Measurements from ENCODE around the gene ALG1.

DNA sequence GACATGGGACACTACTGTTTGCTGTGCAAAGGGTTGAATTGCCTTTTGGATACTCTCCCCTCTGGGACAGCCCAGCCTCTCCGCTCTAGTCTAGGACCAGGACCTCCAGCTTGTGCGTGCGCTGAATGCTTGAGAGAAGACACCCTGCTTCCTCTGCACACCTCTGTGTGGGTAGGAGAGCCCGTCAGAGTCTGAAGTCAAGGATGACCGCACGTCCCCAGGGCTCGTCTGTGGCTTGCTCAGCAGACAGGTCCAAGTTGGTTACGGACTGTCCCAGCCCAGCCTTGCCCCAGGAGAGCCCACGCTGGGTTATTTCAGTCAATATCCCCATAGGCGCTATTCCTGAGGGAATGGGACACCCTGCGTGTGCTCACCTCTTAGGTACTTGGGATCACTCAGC is 9.6 kb upstream of the ALG1 start:
- TF ChIP-seq, protein P1, sequence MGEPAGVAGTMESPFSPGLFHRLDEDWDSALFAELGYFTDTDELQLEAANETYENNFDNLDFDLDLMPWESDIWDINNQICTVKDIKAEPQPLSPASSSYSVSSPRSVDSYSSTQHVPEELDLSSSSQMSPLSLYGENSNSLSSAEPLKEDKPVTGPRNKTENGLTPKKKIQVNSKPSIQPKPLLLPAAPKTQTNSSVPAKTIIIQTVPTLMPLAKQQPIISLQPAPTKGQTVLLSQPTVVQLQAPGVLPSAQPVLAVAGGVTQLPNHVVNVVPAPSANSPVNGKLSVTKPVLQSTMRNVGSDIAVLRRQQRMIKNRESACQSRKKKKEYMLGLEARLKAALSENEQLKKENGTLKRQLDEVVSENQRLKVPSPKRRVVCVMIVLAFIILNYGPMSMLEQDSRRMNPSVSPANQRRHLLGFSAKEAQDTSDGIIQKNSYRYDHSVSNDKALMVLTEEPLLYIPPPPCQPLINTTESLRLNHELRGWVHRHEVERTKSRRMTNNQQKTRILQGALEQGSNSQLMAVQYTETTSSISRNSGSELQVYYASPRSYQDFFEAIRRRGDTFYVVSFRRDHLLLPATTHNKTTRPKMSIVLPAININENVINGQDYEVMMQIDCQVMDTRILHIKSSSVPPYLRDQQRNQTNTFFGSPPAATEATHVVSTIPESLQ (CRISPR knock-in tag; IDR thresholded peaks at IDR 0.05), result no peak
- TF ChIP-seq NFATC4 (CRISPR knock-in tag; IDR thresholded peaks at IDR 0.05) (no peak), TCF7 (CRISPR knock-in tag; IDR thresholded peaks at IDR 0.05; ENCODE audit: low read depth) (no peak), ZNF317 (CRISPR knock-in tag; IDR thresholded peaks at IDR 0.05; ENCODE audit: borderline replicate concordance, low read depth) (no peak), FOXK1 (CRISPR knock-in tag; IDR thresholded peaks at IDR 0.05) (no peak), SOX15 (CRISPR knock-in tag; IDR thresholded peaks at IDR 0.05) (no peak), TP53 (CRISPR knock-in tag; IDR thresholded peaks at IDR 0.05) (no peak)
- TF ChIP-seq, protein P2, sequence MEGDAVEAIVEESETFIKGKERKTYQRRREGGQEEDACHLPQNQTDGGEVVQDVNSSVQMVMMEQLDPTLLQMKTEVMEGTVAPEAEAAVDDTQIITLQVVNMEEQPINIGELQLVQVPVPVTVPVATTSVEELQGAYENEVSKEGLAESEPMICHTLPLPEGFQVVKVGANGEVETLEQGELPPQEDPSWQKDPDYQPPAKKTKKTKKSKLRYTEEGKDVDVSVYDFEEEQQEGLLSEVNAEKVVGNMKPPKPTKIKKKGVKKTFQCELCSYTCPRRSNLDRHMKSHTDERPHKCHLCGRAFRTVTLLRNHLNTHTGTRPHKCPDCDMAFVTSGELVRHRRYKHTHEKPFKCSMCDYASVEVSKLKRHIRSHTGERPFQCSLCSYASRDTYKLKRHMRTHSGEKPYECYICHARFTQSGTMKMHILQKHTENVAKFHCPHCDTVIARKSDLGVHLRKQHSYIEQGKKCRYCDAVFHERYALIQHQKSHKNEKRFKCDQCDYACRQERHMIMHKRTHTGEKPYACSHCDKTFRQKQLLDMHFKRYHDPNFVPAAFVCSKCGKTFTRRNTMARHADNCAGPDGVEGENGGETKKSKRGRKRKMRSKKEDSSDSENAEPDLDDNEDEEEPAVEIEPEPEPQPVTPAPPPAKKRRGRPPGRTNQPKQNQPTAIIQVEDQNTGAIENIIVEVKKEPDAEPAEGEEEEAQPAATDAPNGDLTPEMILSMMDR (IDR thresholded peaks at IDR 0.05), result no peak
- TF ChIP-seq, protein P3, sequence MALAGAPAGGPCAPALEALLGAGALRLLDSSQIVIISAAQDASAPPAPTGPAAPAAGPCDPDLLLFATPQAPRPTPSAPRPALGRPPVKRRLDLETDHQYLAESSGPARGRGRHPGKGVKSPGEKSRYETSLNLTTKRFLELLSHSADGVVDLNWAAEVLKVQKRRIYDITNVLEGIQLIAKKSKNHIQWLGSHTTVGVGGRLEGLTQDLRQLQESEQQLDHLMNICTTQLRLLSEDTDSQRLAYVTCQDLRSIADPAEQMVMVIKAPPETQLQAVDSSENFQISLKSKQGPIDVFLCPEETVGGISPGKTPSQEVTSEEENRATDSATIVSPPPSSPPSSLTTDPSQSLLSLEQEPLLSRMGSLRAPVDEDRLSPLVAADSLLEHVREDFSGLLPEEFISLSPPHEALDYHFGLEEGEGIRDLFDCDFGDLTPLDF (CRISPR knock-in tag; IDR thresholded peaks at IDR 0.05), result no peak
- TF ChIP-seq, protein P4, sequence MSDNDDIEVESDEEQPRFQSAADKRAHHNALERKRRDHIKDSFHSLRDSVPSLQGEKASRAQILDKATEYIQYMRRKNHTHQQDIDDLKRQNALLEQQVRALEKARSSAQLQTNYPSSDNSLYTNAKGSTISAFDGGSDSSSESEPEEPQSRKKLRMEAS (CRISPR knock-in tag; IDR thresholded peaks at IDR 0.05), result no peak
- TF ChIP-seq, protein P5, sequence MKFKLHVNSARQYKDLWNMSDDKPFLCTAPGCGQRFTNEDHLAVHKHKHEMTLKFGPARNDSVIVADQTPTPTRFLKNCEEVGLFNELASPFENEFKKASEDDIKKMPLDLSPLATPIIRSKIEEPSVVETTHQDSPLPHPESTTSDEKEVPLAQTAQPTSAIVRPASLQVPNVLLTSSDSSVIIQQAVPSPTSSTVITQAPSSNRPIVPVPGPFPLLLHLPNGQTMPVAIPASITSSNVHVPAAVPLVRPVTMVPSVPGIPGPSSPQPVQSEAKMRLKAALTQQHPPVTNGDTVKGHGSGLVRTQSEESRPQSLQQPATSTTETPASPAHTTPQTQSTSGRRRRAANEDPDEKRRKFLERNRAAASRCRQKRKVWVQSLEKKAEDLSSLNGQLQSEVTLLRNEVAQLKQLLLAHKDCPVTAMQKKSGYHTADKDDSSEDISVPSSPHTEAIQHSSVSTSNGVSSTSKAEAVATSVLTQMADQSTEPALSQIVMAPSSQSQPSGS (CRISPR knock-in tag; IDR thresholded peaks at IDR 0.05; ENCODE audit: borderline replicate concordance, low read depth), result no peak
- TF ChIP-seq, protein P6, sequence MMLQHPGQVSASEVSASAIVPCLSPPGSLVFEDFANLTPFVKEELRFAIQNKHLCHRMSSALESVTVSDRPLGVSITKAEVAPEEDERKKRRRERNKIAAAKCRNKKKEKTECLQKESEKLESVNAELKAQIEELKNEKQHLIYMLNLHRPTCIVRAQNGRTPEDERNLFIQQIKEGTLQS (CRISPR knock-in tag; conservative IDR thresholded peaks at IDR 0.05), result no peak
- TF ChIP-seq, protein P7, sequence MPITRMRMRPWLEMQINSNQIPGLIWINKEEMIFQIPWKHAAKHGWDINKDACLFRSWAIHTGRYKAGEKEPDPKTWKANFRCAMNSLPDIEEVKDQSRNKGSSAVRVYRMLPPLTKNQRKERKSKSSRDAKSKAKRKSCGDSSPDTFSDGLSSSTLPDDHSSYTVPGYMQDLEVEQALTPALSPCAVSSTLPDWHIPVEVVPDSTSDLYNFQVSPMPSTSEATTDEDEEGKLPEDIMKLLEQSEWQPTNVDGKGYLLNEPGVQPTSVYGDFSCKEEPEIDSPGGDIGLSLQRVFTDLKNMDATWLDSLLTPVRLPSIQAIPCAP (CRISPR knock-in tag; IDR thresholded peaks at IDR 0.05), result no peak
